GM21529 (cell line): ENCODE measurements around the gene CCDC142.
A peak's percentile ranks its signal among the peaks of the same experiment; 100 is the strongest.

Experiments used
- ATAC-seq: cut with Tn5 transposase; IDR thresholded peaks from one replicate; pipeline ENCODE4 v1.9.1; 2021; ENCODE audit not compliant: unreplicated experiment

CCDC142 gene, protein sequence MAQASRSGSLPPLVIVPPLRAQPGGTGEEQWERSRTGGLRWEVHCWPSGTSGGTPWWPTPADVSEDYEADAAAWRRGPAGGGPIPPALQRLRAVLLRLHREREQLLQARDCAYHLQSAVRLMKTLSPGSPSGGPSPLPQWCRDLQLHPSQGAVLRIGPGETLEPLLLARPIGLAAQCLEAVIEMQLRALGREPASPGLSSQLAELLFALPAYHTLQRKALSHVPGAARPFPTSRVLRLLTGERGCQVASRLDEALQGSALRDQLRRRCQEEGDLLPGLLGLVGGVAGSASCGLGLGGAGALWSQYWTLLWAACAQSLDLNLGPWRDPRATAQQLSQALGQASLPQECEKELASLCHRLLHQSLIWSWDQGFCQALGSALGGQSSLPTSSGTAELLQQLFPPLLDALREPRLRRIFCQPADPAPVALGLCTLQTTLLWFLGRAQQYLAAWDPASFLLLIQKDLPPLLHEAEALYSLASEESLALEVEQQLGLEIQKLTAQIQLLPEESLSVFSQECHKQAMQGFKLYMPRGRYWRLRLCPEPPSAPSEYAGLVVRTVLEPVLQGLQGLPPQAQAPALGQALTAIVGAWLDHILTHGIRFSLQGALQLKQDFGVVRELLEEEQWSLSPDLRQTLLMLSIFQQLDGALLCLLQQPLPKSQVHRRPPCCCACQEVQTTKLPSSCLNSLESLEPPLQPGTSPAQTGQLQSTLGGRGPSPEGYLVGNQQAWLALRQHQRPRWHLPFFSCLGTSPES

GRCh38 chr2:74482801-74483674 lies at the start of gene CCDC142, which contains the start of gene TTC31:
Gene CCDC142 (minus strand): TSS chr2:74482998. CDS start chr2:74482837, 161 bp downstream.
Gene TTC31 (plus strand): TSS chr2:74483081. CDS start chr2:74483096, 15 bp downstream.
- ATAC-seq, result peak; percentile 91

DNA sequence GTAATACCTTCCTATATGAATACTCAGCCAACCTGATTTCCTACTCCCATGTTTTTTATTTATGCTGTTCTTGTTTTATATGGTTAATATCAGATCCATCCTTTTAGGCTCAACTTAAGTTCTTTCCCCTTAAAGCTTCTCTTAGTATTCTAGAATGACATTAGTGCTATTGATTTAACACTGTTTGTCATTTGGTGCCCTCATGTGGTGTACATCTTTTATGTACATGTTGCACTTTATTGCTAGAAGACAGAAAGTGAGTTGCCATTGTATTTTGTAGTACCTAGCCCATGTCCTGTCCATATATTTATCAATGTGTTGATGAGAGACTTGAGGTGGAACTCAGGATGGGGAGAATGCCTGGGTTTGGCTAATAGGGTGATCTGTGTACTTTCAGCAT lies 49.4 kb upstream of the CCDC142 start:
- ATAC-seq, result no peak

- ATAC-seq, result no peak
Measured at GRCh38 chr2:74531666-74532065, 48.9 kb upstream of the CCDC142 start.

GRCh38 chr2:74530239-74531187 lies 47.7 kb upstream of the CCDC142 start:
- ATAC-seq, result peak; percentile 31

GRCh38 chr2:74529357-74530238 lies 46.8 kb upstream of the CCDC142 start, which contains the start of the genes AUP1 and HTRA2:
Gene AUP1 (minus strand): TSS chr2:74529706. CDS start chr2:74529629, 77 bp downstream.
Gene HTRA2 (plus strand): TSS chr2:74529933. CDS start chr2:74530007, 74 bp downstream.
- peak; percentile 79 for ATAC-seq

- peak; percentile 8 for ATAC-seq
Measured at GRCh38 chr2:74528600-74529356, 46.0 kb upstream of the CCDC142 start.

DNA sequence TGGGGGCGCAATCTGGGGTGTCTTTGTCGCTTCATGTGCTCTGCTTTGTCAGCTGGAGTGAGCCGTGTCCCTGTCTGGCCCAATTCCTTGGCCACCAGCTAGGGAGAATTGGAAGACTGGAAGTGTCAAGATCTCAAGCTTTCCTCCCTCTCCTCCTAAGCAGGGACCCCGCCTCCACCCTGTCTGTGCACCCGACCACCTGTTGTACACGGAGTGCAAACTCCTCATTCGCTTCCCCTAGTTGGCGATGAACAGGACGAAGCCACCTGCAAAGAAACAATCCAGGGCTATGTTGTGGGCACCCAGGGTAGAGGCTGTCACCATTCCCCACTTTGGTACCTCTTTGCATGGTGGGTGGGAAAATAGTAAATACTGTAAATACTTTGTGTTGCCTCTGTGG lies 44.9 kb upstream of the CCDC142 start:
- ATAC-seq, result no peak

- ATAC-seq, result no peak
Measured at GRCh38 chr2:74526649-74527230, 43.9 kb upstream of the CCDC142 start.

DNA sequence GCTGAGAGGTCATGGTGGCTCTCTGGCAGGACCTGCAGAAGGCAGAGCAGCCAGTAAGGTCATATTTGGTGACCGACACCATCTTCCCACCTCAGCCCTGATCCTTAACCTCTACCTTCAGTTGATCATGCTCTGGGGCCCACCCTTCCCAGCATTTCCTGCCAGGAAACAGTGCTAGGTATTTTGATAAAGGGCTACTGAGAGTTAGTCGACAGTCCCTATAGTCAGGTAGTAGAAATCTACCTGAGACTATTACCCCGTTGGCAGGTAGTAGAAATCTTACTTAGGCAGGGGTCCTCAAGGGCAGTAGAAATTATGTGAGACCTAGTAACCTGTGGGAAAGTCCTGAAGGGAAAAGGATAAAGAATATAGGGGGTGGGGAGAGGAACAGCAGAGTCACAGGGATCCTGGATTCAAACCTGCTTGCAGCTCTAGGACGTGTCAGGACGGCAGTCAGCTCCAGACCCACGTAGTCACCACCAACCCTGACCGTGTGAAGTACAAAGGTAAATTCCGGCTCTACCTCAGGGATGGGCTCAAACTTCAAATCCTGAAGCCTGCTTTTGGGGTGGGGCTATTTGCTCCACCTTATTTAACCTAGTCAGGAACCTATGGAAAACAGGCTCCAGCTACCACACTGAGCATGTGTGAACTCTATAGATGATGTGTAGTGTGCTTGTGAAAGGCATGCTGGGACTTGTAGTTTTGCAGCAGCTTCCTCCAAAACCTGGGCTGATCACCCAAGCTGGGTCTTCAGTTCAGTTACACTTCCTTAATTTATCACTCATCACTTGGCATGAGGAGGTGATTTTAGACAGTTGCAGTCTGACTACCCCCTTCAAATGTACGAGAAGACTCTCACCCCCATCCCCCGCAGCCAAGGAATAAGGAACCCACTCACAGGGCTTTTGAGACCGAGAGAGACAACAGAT lies 43.2 kb upstream of the CCDC142 start, which contains the start of gene DQX1:
Gene DQX1 (minus strand): TSS at position 515 of the 932 bp plus-strand sequence. CDS start 502 bp downstream, at position 13.
- ATAC-seq, result peak; percentile 14

DNA sequence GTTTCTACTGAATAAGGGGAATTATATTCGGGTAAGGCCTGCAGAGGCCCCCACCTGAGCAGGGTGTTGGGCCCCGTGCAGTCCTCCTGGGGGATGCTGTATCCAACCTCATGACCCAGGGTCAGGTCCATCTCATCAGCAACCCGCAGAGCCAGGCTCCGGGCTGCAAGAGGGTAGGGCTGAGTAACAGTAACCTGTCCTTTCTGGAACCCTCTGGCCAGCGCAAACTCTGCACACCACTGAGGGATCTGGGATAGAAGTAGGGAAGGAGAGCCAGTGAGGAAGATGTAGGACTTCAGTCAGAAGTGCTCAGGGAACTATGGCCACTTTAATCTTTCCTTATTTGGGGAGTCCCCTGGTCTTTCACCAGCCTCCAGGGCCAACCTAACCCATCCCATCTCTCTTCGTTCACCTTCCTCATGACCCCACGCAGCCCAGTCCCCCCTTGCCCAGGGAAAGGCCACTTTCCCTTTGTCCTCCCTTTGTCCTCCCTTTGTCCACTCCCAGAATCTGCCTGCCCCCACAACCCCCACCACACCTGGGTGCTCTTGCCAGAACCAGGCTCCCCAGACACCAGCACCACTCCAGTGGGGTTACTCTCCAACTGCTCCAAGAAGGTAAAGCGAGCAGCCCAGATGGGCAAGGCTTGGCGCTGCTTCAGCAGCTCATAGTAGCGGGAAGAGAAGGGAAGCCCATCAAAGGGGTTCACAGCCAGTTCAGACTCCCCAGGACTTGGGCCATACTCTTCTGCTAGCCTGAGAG lies 42.3 kb upstream of the CCDC142 start:
- ATAC-seq, result no peak

DNA sequence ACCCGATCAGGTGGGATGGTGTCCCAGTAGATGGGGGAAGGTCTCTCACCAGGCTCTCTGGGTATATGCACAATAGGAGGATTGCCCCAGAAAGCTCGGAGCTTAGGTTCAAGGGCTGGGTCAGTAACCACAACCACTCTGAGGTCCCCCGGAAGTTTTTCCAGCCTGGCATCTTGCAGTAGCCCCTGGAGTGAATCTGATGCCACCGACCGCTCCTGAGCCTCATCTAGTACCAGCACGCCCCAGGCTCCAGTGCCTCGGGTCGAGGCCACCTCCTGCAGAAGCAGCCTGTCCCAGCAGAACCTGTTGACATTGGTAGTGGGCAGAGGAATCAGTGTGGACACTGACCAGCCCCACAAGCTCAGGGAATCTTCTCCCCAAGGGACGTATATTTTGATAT lies 41.2 kb upstream of the CCDC142 start:
- no peak for ATAC-seq

DNA sequence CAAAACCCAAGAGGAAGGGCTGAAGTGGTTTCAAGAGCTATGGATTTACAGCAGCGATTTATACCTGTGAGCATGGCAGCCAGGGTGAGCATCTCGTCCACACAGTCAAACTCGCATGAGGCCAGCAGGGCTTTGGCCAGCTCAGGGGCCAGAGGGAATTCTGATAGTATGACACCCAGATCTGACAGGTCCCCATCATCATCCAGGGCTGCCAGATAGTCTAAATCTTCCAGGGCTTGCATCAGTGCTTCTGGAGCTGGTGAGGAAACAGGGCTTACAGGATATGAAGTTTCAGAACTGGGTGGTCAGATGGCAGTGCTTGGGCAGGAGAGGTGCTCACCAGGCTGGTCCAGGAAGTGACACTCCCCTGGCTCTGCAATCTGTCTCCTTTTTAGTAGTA lies 39.7 kb upstream of the CCDC142 start:
- ATAC-seq, result no peak

DNA sequence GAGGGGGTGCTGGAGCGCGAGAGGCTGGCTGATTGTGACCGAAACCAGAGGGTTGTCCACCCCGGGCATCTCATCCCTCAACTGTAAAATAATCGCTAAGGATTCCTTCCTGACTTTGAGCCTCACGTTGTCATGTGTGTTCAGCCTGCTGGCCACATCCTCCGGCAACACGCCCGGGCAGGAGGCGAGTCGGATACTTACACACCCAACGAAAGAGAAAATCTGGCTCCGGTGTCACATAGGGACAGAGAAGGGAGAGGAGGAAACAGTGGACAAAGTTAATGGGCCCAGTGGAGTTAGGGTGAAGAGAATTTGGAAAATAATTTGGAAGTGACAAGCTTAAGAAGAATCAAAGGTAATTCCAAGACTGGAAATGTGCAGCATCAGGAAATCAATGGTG lies 33.9 kb upstream of the CCDC142 start:
- no peak for ATAC-seq

GRCh38 chr2:74515981-74516633 lies 33.3 kb upstream of the CCDC142 start:
- ATAC-seq, result peak; percentile 46

GRCh38 chr2:74515271-74515980 lies 32.6 kb upstream of the CCDC142 start:
- ATAC-seq, result no peak
